ENCODE measurements around the gene XPR1.

XPR1 gene

GRCh38 chr1:180631766-180632325 is at the start of gene XPR1:
Gene XPR1 (plus strand): TSS chr1:180632022. CDS start chr1:180632202, 180 bp downstream.
- Histone ChIP-seq H3K4me3 (peak within 1 kb of the TSS; percentile 79 to 99 (median 91)), H3K27ac (peak within 1 kb of the TSS; percentile 68 to 94 (median 88))

- Histone ChIP-seq H3K27ac (peak overlapping the region in 16 of 21 experiments; percentile 27 to 79 (median 62)), H3K4me3 (no peak overlapping the region)
Observed at GRCh38 chr1:180584869-180585268, 47.0 kb upstream of the XPR1 start.

- Histone ChIP-seq H3K4me3 (no peak overlapping the region), H3K27ac (peak overlapping the region in 13 of 21 experiments; percentile 13 to 79 (median 63))
Observed at GRCh38 chr1:180585994-180586359, 45.8 kb upstream of the XPR1 start.

- Histone ChIP-seq H3K4me3 (no peak overlapping the region), H3K27ac (peak overlapping the region in 3 of 21 experiments; percentile 71 to 79 (median 71))
Observed at GRCh38 chr1:180586671-180587155, 45.1 kb upstream of the XPR1 start.

- H3K4me3 ChIP-seq: no peak overlapping the region
- no peak overlapping the region for H3K27ac ChIP-seq
Observed at GRCh38 chr1:180588121-180588520, 43.7 kb upstream of the XPR1 start.

GRCh38 chr1:180590889-180591288 is 40.9 kb upstream of the XPR1 start:
- Histone ChIP-seq H3K27ac (no peak overlapping the region), H3K4me3 (no peak overlapping the region)

GRCh38 chr1:180593382-180593781 is 38.4 kb upstream of the XPR1 start:
- Histone ChIP-seq H3K27ac (no peak overlapping the region), H3K4me3 (no peak overlapping the region)

GRCh38 chr1:180594723-180595122 is 37.1 kb upstream of the XPR1 start:
- H3K4me3 ChIP-seq: no peak overlapping the region
- H3K27ac ChIP-seq: no peak overlapping the region

GRCh38 chr1:180595966-180596365 is 35.9 kb upstream of the XPR1 start:
- no peak overlapping the region for H3K4me3 ChIP-seq
- no peak overlapping the region for H3K27ac ChIP-seq

- H3K27ac ChIP-seq: no peak overlapping the region
- no peak overlapping the region for H3K4me3 ChIP-seq
Observed at GRCh38 chr1:180597520-180597919, 34.3 kb upstream of the XPR1 start.

- Histone ChIP-seq H3K27ac (no peak overlapping the region), H3K4me3 (no peak overlapping the region)
Observed at GRCh38 chr1:180598333-180598974, 33.4 kb upstream of the XPR1 start.

- Histone ChIP-seq H3K4me3 (no peak overlapping the region), H3K27ac (no peak overlapping the region)
Observed at GRCh38 chr1:180600343-180600742, 31.5 kb upstream of the XPR1 start.

GRCh38 chr1:180601512-180601911 is 30.3 kb upstream of the XPR1 start:
- H3K4me3 ChIP-seq: no peak overlapping the region
- H3K27ac ChIP-seq: no peak overlapping the region

GRCh38 chr1:180603223-180603849 is 28.5 kb upstream of the XPR1 start:
- Histone ChIP-seq H3K4me3 (no peak overlapping the region), H3K27ac (no peak overlapping the region)

- Histone ChIP-seq H3K27ac (no peak overlapping the region), H3K4me3 (no peak overlapping the region)
Observed at GRCh38 chr1:180603850-180604226, 28.0 kb upstream of the XPR1 start.

GRCh38 chr1:180606155-180606554 is 25.7 kb upstream of the XPR1 start:
- Histone ChIP-seq H3K27ac (no peak overlapping the region), H3K4me3 (no peak overlapping the region)

- H3K4me3 ChIP-seq: no peak overlapping the region
- peak overlapping the region in 8 of 21 experiments; percentile 26 to 60 (median 50) for H3K27ac ChIP-seq
Observed at GRCh38 chr1:180609643-180610555, 21.9 kb upstream of the XPR1 start.

GRCh38 chr1:180610556-180611015 is 21.2 kb upstream of the XPR1 start:
- Histone ChIP-seq H3K27ac (peak overlapping the region in 13 of 21 experiments; percentile 19 to 60 (median 39)), H3K4me3 (no peak overlapping the region)

GRCh38 chr1:180611016-180611930 is 20.5 kb upstream of the XPR1 start:
- H3K27ac ChIP-seq: peak overlapping the region in 13 of 21 experiments; percentile 19 to 60 (median 35)
- no peak overlapping the region for H3K4me3 ChIP-seq

All from skin epidermis (tissue), 12 donors.